NCI-H510A (cell line): ENCODE data around the gene LDLR.
"Not testable (repeated sequence)": the region's sequence is repeated elsewhere in the genome, so short reads cannot be mapped to it uniquely, and the experiment has no call there.

ENCODE experiments used
- DNase-seq: peaks from one replicate; lab custom pipeline; 2025; lab: John Stamatoyannopoulos, UW

The LDLR gene

DNA sequence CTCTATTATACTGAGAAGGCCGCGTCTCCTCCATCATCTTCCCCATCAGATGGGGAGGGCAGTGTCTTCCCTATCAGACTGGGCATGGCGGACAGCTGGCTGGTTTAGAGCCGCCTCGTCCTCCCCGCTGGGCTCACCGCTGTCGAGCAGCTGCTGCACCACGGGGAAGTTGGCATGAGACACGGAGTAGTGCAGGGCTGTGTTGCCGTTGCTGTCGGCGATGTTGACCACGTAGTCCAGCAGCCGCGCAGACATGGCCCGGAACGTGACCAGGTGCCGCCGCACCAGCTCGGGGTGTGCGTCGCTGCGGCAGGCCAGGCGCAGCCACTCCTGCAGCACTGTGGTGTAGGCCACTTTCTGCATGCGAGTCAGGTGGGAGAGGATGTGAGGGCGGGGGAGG, 85.1 kb downstream of the LDLR start:
- DNase-seq, result no peak

GRCh38 chr19:11175920-11176319, 86.7 kb downstream of the LDLR start:
- DNase-seq, result no peak

DNA sequence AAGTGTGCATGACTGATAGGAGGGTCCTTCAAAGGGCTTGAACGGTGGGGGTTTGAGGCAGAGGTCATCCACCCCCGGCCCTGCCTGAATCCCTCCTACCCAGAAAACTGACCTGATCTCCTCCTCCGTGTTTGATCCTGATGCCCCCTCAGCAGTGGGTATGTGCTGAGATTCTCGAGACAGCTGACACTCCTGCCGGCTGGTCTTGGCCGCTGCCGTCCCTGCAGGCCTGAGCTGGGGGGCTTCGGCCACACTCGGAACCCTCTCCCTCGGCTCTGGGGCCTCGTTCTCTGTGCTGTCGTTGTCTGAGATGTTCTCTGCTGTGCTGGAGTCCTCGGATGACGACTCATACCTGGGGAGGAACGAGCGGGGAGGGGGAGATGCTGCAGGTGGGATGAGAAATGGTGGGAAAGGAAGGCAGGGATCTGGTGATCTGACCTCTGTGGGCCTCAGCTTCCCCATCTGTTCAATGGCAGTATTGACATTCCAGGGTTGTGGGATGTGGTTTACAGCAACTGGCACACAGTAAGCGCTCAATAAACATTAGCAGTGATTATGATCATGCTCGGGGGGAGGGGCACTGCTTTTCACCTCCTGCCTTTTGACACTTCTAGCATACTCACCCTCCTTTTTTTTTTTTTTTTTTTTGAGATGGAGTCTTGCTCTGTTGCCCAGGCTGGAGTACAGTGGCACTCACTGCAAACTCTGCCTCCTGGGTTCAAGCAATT, 87.4 kb downstream of the LDLR start:
- no peak for DNase-seq

DNA sequence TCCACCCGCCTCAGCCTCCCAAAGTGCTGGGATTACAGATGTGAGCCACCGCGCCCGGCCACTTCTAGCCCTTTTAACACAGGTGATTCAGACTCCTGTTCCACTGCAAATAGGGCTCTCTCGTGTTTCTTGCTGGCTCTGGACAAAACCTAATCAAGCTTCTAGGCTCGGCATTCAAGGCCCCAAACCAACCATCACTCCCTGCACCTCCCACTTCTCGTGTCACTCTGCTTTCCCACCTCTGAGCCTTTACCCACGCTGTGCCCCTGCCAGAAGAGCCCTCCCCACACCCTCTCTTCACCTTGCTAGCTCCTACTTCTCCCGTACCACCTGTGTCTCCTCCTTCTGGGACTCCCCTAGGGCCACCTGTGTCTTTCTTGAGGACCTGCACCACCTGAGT, 88.3 kb downstream of the LDLR start:
- DNase-seq, result no peak

- not testable (repeated sequence) for DNase-seq
These were observed 89.8 kb downstream of the LDLR start for GRCh38 chr19:11179145-11179465.

- no peak for DNase-seq
These were observed 90.5 kb downstream of the LDLR start for GRCh38 chr19:11179716-11180297.

GRCh38 chr19:11180346-11180745, 91.1 kb downstream of the LDLR start:
- DNase-seq, result no peak

DNA sequence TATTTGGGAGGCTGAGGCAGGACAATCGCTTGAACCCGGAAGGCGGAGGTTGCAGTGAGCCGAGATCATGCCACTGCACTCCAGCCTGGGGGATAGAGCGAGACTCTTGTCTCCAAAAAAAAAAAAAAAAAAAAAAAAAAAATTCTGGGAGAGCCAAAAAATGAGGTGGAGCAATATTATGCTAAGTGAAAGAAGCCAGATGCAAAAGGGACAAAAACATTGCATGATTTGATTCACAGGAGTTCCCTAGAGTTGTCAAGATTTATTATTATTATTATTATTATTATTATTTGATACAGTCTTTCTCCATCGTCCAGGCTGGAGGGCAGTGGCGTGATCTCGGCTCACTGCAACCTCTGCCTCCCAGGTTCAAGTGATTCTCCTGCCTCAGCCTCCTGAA, 91.7 kb downstream of the LDLR start:
- DNase-seq, result not testable (repeated sequence)

GRCh38 chr19:11181488-11181887, 92.2 kb downstream of the LDLR start:
- DNase-seq, result no peak
